Measurements from ENCODE around the gene WDR86.

Gene WDR86

GRCh38 chr7:151361193-151361959 is 48.5 kb downstream of the WDR86 start:
- FAIRE-seq (no peak), DNase-seq (ENCODE audit: low spot score) (no peak)

- DNase-seq (ENCODE audit: low spot score), result no peak
- FAIRE-seq, result no peak
These were observed 57.3 kb downstream of the WDR86 start for GRCh38 chr7:151352512-151352911.

GRCh38 chr7:151351967-151352366 is 57.9 kb downstream of the WDR86 start:
- DNase-seq (ENCODE audit: low spot score) (no peak), FAIRE-seq (no peak)

- no peak for FAIRE-seq
- DNase-seq (ENCODE audit: low spot score), result no peak
These were observed 58.8 kb downstream of the WDR86 start for GRCh38 chr7:151351027-151351426.

- no peak for DNase-seq (ENCODE audit: low spot score)
- no peak for FAIRE-seq
These were observed 60.4 kb downstream of the WDR86 start for GRCh38 chr7:151349507-151349853.

- FAIRE-seq (no peak), DNase-seq (ENCODE audit: low spot score) (no peak)
These were observed 60.9 kb downstream of the WDR86 start for GRCh38 chr7:151348970-151349369.

GRCh38 chr7:151347200-151347599 is 62.6 kb downstream of the WDR86 start:
- no peak for FAIRE-seq

GRCh38 chr7:151346470-151346769 is 63.4 kb downstream of the WDR86 start:
- DNase-seq (ENCODE audit: low spot score), result no peak
- FAIRE-seq, result no peak

More at GRCh38 chr7:151347200-151347599, 62.6 kb downstream of the WDR86 start:
- no peak for DNase-seq (ENCODE audit: low spot score)

GRCh38 chr7:151345576-151346469 is 64.0 kb downstream of the WDR86 start:
- DNase-seq (ENCODE audit: low spot score) (no peak), FAIRE-seq (no peak)

- DNase-seq (ENCODE audit: low spot score) (no peak), FAIRE-seq (no peak)
These were observed 66.3 kb downstream of the WDR86 start for GRCh38 chr7:151343516-151343915.

GRCh38 chr7:151342811-151343210 is 67.0 kb downstream of the WDR86 start:
- FAIRE-seq (no peak), DNase-seq (ENCODE audit: low spot score) (no peak)

GRCh38 chr7:151342102-151342646 is 67.7 kb downstream of the WDR86 start:
- FAIRE-seq (peak; percentile 56), DNase-seq (ENCODE audit: low spot score) (no peak)

- DNase-seq (ENCODE audit: low spot score) (peak; percentile 81), FAIRE-seq (no peak)
These were observed 68.3 kb downstream of the WDR86 start, which contains the start of gene NUB1 for GRCh38 chr7:151341357-151342101. TSS of gene NUB1 (plus strand) at chr7:151341812. CDS start at chr7:151345350, 3,538 bp downstream.

- no peak for FAIRE-seq
These were observed 69.0 kb downstream of the WDR86 start for GRCh38 chr7:151340794-151341356.

GRCh38 chr7:151339651-151340382 is 70.0 kb downstream of the WDR86 start:
- no peak for DNase-seq (ENCODE audit: low spot score)
- FAIRE-seq, result no peak

More at GRCh38 chr7:151340794-151341356, 69.0 kb downstream of the WDR86 start:
- no peak for DNase-seq (ENCODE audit: low spot score)

GRCh38 chr7:151338809-151339208 is 71.0 kb downstream of the WDR86 start:
- no peak for DNase-seq (ENCODE audit: low spot score)
- no peak for FAIRE-seq

GRCh38 chr7:151337346-151337745 is 72.5 kb downstream of the WDR86 start:
- FAIRE-seq (no peak), DNase-seq (ENCODE audit: low spot score) (no peak)

- no peak for DNase-seq (ENCODE audit: low spot score)
- FAIRE-seq, result no peak
These were observed 73.7 kb downstream of the WDR86 start for GRCh38 chr7:151336027-151336708.

- DNase-seq (ENCODE audit: low spot score), result no peak
- no peak for FAIRE-seq
These were observed 75.2 kb downstream of the WDR86 start for GRCh38 chr7:151334628-151335027.

Data from RCC 7860 (cell line).